AG09319 (cell line): ENCODE results near the gene ZNF629.
"Not testable (repeated sequence)": the region's sequence is repeated elsewhere in the genome, so short reads cannot be mapped to it uniquely, and the experiment has no call there.

Experiments used
- DNase-seq: peaks from one replicate; pipeline ENCODE4 v3.0.0-alpha.2; 2010; ENCODE audit warnings: low read depth; ENCODE audit errors: extremely low read depth
- TF ChIP-seq, protein P1 (sequence below): IDR thresholded peaks from 2 replicates; pipeline ENCODE4 v1.5.1; 2011; ENCODE audit warnings: low read depth, mild to moderate bottlenecking, inconsistent platforms, low read length, moderate library complexity

The ZNF629 gene

DNA sequence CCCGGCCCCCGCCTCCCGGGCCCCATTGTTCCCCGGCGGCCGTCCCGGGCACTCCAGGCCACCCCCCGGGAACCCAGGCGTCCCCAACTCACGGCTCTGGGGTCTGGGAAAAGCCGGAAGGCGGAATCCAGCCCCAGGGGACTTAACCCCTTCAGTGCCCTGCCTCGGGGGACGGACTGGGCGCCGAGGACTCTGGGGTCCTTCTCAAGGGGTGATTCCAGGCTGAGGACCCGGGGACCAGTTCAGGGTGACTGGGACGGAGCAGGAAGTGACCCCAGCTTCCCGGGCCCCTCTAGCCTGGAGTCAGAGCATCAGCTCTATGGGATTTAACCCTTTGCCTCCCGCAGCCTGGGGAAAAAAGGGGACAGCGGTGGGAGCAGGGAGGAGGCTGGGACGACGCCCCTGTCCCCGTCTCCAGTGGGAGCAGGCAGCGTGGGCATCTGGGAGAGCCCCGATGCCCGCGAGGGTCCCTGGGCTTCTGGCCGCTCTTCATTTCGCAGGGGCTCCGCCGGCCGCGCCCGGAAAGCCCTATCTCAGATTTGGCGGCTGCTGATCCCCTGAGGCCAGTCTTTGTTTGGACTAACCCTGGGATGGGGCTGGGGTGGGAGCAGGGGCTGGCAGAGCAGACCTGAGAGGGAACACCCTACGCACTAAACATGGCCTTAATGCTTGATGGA is at the start of gene ZNF629:
Gene ZNF629 (minus strand): TSS at position 270 of the 677 bp plus-strand sequence. CDS start 2,723 bp downstream, outside the sequence.
- no peak for DNase-seq
- TF ChIP-seq, protein P1, sequence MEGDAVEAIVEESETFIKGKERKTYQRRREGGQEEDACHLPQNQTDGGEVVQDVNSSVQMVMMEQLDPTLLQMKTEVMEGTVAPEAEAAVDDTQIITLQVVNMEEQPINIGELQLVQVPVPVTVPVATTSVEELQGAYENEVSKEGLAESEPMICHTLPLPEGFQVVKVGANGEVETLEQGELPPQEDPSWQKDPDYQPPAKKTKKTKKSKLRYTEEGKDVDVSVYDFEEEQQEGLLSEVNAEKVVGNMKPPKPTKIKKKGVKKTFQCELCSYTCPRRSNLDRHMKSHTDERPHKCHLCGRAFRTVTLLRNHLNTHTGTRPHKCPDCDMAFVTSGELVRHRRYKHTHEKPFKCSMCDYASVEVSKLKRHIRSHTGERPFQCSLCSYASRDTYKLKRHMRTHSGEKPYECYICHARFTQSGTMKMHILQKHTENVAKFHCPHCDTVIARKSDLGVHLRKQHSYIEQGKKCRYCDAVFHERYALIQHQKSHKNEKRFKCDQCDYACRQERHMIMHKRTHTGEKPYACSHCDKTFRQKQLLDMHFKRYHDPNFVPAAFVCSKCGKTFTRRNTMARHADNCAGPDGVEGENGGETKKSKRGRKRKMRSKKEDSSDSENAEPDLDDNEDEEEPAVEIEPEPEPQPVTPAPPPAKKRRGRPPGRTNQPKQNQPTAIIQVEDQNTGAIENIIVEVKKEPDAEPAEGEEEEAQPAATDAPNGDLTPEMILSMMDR: no peak

DNA sequence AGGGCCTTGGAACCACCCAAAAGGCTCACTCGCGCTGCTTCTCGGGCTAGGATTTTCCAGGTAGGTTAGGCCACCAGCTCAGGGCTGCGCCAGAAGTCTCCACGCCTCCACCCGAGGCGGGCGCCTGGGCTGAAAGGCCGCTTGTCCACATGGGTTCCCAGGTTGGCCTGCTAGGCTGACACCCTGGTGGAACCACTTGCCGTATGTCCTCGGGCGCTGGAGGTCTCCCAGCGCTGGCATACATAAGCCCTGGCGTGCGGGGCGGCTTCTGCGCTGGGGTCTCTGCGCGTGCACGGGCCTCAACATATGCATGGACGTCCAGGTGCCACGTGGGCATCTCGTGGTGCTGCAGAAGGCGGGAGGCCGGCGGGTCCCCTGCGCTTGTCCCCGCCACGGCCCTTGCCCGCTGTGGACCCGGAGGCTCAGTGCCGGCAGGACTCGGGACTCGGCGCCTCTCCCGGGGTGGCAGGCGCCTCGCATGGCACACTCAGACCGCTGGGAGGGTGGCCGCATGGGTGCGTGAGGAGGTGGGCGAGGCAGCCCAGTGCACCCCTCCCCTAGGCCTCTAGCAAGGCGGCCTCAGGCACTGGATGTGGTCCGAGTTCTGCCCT is 47.2 kb upstream of the ZNF629 start:
- no peak for DNase-seq
- TF ChIP-seq, protein P1: no peak

DNA sequence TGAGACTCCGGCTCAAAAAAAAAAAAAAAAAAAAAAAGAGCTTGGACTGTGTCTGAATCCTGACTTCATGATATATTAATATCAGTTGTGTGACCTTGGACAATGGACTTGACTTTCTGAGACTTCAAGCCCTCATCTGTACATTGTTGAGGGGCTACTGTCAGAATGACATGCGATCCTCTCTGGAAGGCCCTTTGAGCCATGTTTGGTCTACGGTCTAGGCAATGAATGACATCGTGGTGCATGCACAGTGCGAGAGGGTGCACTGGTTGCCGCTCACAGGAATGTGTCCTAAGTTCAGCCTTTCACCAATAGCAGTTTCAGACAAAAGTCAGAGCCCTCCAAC is 43.0 kb upstream of the ZNF629 start:
- DNase-seq: no peak
- TF ChIP-seq, protein P1: no peak

DNA sequence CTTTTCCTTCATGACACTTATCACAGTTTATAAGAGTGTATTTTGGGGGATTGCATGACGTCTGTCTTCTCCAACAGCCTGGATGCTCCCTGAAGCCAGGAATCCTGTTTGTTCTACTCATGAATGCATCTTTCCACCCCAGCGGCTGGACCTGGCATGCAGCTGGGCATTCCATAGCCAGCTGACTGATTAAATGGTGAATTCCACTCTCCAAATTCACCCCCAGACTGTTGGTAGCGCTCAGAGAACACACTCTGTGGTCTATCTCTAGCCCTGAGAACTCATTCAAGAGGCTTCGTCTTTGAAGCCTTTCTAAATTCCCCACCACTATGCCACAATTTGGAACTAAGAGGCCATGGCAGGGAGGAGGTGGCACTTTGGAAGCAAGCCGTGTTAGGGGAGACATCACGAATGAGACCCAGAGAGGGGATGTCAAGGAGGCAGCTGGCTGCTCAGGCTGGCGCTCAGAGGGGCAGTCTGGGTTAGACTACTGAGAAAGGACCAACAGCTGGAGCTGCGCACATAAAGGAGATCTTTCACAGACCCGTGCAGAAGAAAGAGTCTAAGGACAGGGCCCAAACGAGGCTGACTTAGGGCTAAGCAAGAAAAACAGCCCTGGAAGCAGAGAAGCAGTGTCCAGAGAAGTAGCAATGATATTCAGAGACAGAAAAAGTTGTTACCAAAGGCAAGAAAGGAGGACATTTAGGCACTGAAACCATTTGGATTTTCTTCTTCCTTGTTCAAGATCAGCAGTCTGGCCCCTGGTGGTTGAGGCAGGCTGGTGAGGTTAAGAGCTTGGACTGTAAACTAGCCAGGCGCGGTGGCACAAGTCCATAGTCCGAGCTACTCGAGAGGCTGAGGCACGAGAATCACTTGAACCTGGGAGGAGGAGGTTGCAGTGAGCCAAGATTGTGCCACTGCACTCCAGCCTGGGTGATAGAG is 42.4 kb upstream of the ZNF629 start:
- DNase-seq: no peak
- TF ChIP-seq, protein P1: no peak

DNA sequence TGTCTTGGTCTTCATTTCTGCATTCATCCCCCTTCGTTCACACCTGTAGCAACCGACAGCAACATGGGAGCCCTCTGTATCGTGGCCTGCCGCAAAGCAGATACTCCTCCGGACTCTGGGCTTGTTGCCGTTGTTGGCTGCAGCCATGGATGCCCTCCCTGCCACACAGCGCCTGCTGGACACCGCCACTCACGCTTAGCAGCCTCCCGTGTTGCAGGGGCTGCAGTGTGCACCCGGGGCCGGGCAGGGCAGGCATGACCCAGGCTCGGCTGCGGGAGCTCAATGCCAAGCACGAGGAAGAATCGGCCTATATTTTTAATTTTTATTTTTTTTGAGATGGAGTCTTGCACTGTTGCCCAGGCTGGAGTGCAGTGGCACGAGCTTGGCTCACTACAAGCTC is 34.9 kb upstream of the ZNF629 start:
- no peak for DNase-seq
- TF ChIP-seq, protein P1: no peak

DNA sequence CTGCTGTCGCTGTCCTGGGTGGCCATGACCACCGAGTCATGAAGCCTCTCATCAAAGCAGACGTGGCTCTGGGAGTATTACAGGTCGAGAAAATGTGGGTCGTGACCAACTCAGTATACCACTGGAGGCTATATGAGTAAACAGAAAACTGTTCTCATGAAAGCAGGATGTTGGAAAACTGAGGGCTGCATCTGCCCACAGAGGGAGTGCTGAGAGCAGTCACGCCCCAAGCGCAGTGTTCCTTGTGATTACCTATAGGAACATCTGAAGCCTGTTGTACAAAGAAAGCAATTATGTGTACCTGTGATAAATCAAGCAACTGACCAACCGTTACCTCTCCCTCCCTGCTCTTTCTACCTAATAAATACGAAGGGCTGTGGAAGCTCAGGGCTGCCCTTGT is 34.4 kb upstream of the ZNF629 start:
- not testable (repeated sequence) for DNase-seq

DNA sequence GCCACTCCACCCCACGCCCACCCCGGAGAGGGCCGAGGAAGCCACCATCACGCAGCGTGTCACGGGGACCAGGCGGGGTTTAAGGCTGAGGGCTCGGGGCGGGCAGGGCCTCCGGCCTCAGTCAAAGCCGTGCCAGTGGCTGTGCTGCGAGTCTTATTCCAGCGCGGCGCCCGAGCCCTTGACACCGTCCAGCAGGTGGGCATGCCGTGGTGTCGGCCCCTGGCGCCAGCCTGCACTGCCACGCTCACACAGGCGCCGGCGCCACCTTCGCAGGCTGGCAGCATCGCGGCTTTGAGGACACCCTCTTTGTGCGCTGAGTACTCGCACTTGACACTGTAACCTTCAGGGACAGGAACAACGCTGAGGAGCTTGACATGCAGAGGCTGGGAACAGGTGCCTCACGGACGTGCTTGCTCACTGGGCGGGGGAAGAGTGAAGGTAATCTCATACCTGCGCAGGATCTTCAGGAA is 34.0 kb upstream of the ZNF629 start:
- DNase-seq: no peak
- TF ChIP-seq, protein P1: no peak
